Activated naive CD4-positive, alpha-beta T cell treated with anti-CD3 and anti-CD28 coated beads, Interleukin-2, amount 10 ng/mL, durations not matched to agents 7 days and 5 days (primary cell): ENCODE measurements around the gene RTP5.
"Not testable (repeated sequence)": the region's sequence is repeated elsewhere in the genome, so short reads cannot be mapped to it uniquely, and the experiment has no call there.

Experiments used
- CTCF ChIA-PET: fragments of 350-600 bp; sonication (Branson Sonifier 250); formaldehyde crosslinking; loops from one replicate; lab custom pipeline; 2021; ENCODE audit warnings: antibody characterized with exemption; lab: Charles Lee
- DNase-seq: peaks from one replicate; pipeline ENCODE4 v3.0.0-alpha.2; 2020
- H3K27ac Mint-ChIP-seq: one replicate; pipeline ENCODE4 v1.8.0; 2021; ENCODE audit warnings: mild to moderate bottlenecking, moderate library complexity, mixed read lengths
- H3K27me3 Mint-ChIP-seq: one replicate; pipeline ENCODE4 v1.8.0; 2021; ENCODE audit warnings: mild to moderate bottlenecking, mixed read lengths
- H3K36me3 Mint-ChIP-seq: one replicate; pipeline ENCODE4 v1.8.0; 2021; ENCODE audit warnings: mixed read lengths
- H3K4me1 Mint-ChIP-seq: one replicate; pipeline ENCODE4 v1.8.0; 2021; ENCODE audit warnings: mixed read lengths
- H3K4me3 Mint-ChIP-seq: one replicate; pipeline ENCODE4 v1.8.0; 2021; ENCODE audit warnings: mild to moderate bottlenecking, moderate library complexity, mixed read lengths
- H3K9me3 Mint-ChIP-seq: one replicate; pipeline ENCODE4 v1.8.0; 2021; ENCODE audit warnings: mixed read lengths

The RTP5 gene

DNA sequence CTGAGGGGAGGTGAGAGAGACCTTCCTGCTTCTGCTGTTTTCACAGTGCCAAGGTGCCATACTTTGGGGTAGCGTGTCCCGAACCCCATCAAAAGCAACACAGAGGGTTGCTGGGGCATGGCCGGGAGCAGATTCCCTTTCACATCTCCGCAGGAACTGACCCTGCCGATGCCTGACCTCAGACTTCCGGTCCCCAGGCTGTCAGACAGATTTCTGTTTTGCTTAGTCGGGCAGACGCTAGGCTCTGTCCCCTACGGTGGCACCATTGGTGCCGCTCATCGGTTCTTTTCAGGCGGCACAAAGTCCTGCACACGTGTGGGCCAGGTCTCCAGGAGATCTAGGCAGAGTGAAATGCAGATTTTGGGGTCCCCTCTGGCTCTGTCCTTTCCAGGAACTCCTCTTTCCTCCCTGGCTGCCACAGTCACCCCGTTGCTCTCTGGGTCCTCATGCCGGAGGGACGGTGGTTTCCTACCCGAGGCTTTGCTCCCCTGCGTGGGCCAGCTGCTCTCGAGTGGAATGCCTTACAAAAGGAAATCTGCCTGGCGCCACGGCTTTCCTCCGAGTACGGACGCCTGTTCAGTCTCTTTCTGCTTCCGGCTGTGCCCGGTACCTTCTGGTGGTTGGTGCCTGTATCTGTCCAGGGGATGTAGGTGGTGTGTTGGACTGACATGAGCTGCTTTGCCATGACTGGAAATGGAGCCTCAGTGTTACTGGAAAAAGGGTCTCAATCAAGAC lies 39.3 kb downstream of the RTP5 start:
- no peak overlapping the region for H3K4me3 Mint-ChIP-seq
- no peak overlapping the region for H3K27ac Mint-ChIP-seq
- CTCF ChIA-PET = no interaction called here
- no peaks in the 10 kb centered on the region for H3K4me1 Mint-ChIP-seq
- H3K36me3 Mint-ChIP-seq = peaks cover 2% of the 10 kb centered on the region
- no peak for DNase-seq
- no peaks in the 10 kb centered on the region for H3K27me3 Mint-ChIP-seq
- H3K9me3 Mint-ChIP-seq = no peaks in the 10 kb centered on the region

DNA sequence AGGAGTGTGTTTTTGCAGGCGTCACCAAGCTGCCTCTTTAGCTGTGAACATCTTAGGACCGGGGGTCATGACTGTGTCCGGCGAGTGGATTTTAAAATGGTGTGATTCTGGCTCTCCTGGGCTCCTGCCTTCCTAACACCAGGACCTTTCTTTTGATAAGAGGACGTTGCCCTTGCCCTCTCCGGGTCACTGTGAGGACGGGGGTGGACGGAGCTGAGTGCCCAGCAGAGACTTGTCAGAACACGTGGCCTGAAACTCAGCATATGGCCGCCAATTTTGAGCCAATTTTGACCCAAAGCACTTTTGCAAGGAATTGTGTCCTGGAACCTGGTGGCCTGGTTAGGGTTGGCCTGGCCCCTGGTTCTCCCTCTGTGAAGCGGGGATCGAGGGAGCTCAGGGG lies 40.2 kb downstream of the RTP5 start:
- no peaks in the 10 kb centered on the region for H3K27me3 Mint-ChIP-seq
- H3K9me3 Mint-ChIP-seq = no peaks in the 10 kb centered on the region
- H3K27ac Mint-ChIP-seq = no peak overlapping the region
- DNase-seq = no peak
- peaks cover 2% of the 10 kb centered on the region for H3K36me3 Mint-ChIP-seq
- CTCF ChIA-PET = no interaction called here
- no peak overlapping the region for H3K4me3 Mint-ChIP-seq
- H3K4me1 Mint-ChIP-seq = no peaks in the 10 kb centered on the region

DNA sequence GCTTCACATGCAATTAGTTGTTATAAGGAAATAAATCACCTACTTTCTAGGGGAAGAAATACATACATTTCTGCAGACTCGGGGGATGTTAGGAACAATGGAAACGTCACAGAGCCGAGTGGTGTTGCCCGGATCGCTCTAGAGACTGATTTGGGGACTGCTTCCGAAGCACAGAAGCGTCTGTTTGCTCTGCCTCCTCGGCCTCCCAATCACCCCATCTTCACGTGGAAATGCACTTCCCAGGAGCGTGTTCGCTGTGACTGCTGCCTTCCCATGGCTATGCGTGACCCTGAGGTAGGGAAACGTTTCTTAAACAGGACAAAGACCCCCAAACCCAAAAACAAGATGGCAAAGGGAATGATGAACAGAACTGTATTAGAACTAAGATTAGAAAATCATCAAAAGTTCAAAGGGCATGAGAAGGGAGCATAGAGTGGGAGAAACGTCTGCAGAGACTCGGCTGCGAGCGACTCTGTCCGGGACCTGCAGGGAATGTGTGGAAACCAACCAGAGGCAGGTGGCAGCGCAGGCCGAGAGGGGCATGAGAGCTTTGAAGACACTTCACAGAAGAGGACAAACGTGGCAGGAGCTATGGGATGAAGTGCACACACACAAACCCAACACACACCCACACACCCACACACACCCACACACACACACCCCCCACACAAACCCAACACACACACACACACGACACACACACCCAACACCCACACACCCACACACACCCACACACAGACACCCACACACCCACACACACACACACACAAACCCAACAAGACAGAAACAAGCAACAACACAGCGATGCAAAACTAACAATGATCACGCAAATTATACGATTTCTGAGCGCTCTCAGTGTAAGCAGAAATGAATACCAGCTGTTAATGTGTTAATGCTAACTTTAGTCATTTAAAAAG lies 41.3 kb downstream of the RTP5 start:
- no peak for DNase-seq
- H3K36me3 Mint-ChIP-seq = peaks cover 2% of the 10 kb centered on the region
- no peaks in the 10 kb centered on the region for H3K27me3 Mint-ChIP-seq
- H3K4me1 Mint-ChIP-seq = no peaks in the 10 kb centered on the region
- H3K4me3 Mint-ChIP-seq = no peak overlapping the region
- no peaks in the 10 kb centered on the region for H3K9me3 Mint-ChIP-seq
- H3K27ac Mint-ChIP-seq = no peak overlapping the region
- CTCF ChIA-PET = interaction anchor here (0.6 kb wide), 1 partner anchor 55 kb away, joined by 3 read pairs; no protein-coding TSS in a partner anchor

DNA sequence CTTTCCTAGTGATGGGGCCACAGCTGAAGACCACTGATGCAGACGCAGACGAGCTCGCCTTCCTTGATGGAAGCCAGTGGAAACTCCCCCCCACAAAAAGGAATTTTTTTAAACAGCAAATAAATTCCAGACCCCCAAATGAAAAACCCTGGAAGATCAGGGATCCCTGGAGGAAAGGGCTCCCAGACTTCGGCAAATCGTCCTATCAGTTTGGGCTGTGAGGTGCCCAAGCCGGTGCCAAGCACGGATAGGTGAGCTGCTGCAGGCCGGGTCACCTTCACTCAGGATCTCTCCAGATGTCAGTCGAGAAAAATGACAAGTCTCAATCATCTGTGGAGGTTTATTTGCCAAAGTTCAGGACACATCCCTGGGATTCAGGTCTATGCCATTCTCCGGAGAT lies 42.0 kb downstream of the RTP5 start:
- no peak overlapping the region for H3K4me3 Mint-ChIP-seq
- H3K9me3 Mint-ChIP-seq = no peaks in the 10 kb centered on the region
- CTCF ChIA-PET = no interaction called here
- H3K27me3 Mint-ChIP-seq = no peaks in the 10 kb centered on the region
- no peaks in the 10 kb centered on the region for H3K4me1 Mint-ChIP-seq
- H3K27ac Mint-ChIP-seq = no peak overlapping the region
- no peak for DNase-seq
- peaks cover 2% of the 10 kb centered on the region for H3K36me3 Mint-ChIP-seq

DNA sequence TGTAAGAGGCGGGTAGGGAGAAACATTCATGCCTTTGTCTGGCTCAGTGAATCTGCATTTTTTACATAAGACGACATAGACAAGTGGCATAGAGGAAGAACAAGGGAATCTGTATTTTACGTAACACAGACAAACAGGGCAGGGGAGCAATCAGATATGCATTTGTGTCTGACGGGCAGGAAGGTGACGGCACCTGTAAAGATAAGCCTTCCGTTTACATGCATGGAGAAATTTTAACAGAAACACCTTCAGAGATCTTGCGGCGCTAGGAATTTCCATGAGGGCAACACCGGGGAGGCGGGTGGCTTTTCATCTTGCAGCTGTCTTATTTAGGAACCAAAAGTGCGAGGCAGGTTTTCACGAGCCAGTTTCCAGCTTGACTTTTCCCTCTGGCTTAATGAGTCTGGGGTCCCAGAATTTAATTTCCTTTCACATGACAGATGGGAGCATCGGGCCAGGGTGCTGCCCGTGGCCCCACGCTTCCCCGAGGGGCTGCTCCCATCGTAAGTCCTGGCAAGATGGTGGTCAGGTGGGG lies 42.6 kb downstream of the RTP5 start:
- H3K9me3 Mint-ChIP-seq = no peaks in the 10 kb centered on the region
- DNase-seq = no peak
- H3K4me1 Mint-ChIP-seq = no peaks in the 10 kb centered on the region
- CTCF ChIA-PET = no interaction called here
- H3K4me3 Mint-ChIP-seq = no peak overlapping the region
- no peak overlapping the region for H3K27ac Mint-ChIP-seq
- no peaks in the 10 kb centered on the region for H3K27me3 Mint-ChIP-seq
- peaks cover 2% of the 10 kb centered on the region for H3K36me3 Mint-ChIP-seq

DNA sequence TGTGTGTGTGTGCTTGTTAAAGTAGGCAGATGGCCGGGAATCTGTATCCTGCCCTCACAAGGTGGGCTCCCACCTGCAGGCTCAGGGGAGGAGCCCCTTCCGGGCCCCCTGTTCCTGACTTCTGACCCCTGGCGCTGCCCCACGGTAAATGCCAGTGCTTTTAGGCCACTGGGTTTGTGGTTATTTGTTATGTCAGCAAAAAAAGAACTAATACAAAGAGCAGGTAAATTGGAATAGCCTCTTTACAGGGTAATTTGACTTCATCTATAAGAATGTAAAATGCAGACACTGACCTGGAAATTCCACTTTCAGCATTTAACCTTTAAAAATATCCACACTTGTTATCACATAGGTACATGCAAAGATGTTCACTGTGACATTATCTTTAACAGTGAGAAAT lies 44.2 kb downstream of the RTP5 start:
- no peaks in the 10 kb centered on the region for H3K27me3 Mint-ChIP-seq

DNA sequence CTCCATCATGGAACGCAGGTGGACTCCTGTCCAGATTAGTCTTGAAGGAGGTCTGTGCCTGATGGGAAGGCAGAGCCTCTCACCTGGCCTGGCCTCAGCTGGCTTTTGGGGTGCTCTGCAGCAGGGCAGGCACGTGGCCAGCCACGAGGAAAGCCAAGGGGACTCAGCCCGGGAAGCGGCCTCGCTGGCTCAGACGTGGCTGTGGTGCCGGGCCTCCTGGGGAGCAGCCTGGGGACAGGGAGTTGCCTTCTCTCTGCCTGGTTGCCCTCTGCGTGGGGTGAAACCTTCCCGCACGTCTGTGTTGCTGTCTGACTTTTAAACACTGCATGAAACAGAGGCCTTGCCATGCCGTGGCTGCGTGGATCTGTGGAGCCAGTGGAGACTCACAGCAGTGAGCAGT lies 45.0 kb downstream of the RTP5 start:
- Mint-ChIP-seq H3K4me1 (no peaks in the 10 kb centered on the region), H3K4me3 (no peak overlapping the region), H3K27ac (no peak overlapping the region), H3K36me3 (peaks cover 2% of the 10 kb centered on the region), H3K27me3 (no peaks in the 10 kb centered on the region), H3K9me3 (no peaks in the 10 kb centered on the region)
- CTCF ChIA-PET = no interaction called here
- DNase-seq = no peak

More for the DNA sequence above, 44.2 kb downstream of the RTP5 start:
- peaks cover 2% of the 10 kb centered on the region for H3K36me3 Mint-ChIP-seq
- H3K4me1 Mint-ChIP-seq = no peaks in the 10 kb centered on the region
- H3K4me3 Mint-ChIP-seq = no peak overlapping the region
- CTCF ChIA-PET = no interaction called here
- H3K9me3 Mint-ChIP-seq = no peaks in the 10 kb centered on the region
- no peak for DNase-seq
- no peak overlapping the region for H3K27ac Mint-ChIP-seq

DNA sequence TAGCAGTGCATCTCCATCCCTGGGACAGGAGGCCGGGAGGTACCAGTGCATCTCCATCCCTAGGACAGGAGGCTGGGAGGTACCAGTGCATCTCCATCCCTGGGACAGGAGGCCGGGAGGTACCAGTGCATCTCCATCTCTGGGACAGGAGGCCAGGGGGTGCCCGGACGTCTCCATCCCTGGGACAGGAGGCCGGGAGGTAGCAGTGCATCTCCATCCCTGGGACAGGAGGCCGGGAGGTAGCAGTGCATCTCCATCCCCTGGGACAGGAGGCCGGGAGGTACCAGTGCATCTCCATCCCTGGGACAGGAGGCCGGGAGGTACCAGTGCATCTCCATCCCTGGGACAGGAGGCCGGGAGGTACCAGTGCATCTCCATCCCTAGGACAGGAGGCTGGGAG lies 52.1 kb downstream of the RTP5 start:
- DNase-seq, H3K36me3 Mint-ChIP-seq, H3K27ac Mint-ChIP-seq, H3K4me3 Mint-ChIP-seq, CTCF ChIA-PET, H3K4me1 Mint-ChIP-seq, H3K27me3 Mint-ChIP-seq, H3K9me3 Mint-ChIP-seq: not testable (repeated sequence)

DNA sequence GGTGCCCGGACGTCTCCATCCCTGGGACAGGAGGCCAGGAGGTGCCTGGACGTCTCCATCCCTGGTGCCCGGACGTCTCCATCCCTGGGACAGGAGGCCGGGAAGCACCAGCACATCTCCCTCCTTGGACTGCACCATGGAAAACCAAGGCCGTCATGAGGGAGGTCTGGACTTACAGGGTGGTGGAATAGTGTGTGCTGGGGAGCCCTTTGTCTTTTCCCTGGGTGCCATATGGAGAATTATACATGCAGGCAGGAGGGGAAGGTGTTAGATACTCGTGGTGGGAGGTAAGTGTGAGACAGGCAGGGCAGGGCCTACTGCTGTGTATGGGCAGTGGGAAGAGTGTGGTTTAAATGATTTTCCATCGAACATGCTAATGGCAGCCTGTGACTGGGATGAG lies 52.9 kb downstream of the RTP5 start:
- no peak for DNase-seq
- no peak overlapping the region for H3K4me3 Mint-ChIP-seq
- peaks cover 2% of the 10 kb centered on the region for H3K4me1 Mint-ChIP-seq
- CTCF ChIA-PET = no interaction called here
- no peaks in the 10 kb centered on the region for H3K36me3 Mint-ChIP-seq
- H3K27ac Mint-ChIP-seq = no peak overlapping the region
- H3K27me3 Mint-ChIP-seq = no peaks in the 10 kb centered on the region
- H3K9me3 Mint-ChIP-seq = no peaks in the 10 kb centered on the region

DNA sequence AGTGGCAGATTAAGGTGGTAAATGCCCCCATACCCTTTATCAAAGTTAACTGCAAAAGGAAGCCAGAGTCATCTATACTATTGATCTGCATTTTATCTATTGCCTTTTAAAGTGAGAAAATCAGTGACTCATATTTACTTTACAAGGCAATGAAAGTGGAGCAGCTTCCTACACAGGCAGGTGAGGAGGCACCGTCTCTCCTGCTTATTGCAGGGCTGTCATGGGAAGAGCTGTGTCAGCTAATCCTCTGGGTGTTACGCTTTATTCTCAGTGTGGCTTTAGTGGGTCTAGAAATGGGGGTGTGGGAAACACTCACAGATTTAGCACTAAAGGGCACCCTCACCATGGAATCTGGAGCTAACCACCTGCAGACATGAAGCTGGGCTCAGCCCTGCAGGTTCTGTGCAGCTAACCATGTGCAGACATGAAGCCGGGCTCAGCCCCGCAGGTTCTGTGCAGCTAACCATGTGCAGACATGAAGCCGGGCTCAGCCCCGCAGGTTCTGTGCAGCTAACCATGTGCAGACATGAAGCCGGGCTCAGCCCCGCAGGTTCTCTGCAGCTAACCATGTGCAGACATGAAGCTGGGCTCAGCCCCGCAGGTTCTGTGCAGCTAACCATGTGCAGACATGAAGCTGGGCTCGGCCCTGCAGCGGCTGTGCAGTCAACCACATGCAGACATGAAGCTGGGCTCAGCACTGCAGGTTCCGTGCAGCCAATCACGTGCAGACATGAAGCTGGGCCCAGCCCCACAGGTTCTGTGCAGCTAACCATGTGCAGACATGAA lies 53.5 kb downstream of the RTP5 start:
- DNase-seq, H3K4me3 Mint-ChIP-seq, H3K27ac Mint-ChIP-seq, H3K36me3 Mint-ChIP-seq, CTCF ChIA-PET, H3K4me1 Mint-ChIP-seq, H3K27me3 Mint-ChIP-seq, H3K9me3 Mint-ChIP-seq: not testable (repeated sequence)
